LNCaP clone FGC (cell line): ENCODE results near the gene PAK4.
A peak's percentile ranks its signal among the peaks of the same experiment; 100 is the strongest.

Source experiments
- DNase-seq: peaks from one replicate; pipeline ENCODE4 v3.0.0-alpha.2; 2011; ENCODE audit warnings: low read depth
- H3K4me3 ChIP-seq: 2 replicates; pipeline ENCODE4 v1.5.1; 2011; ENCODE audit warnings: mild to moderate bottlenecking, low read depth, low read length, control low read depth
- CTCF ChIP-seq: IDR thresholded peaks from 2 replicates; pipeline ENCODE4 v1.5.1; 2012; ENCODE audit warnings: mild to moderate bottlenecking; ENCODE audit not compliant: control insufficient read depth, insufficient read depth; ENCODE audit errors: extremely low read depth

The PAK4 gene

DNA sequence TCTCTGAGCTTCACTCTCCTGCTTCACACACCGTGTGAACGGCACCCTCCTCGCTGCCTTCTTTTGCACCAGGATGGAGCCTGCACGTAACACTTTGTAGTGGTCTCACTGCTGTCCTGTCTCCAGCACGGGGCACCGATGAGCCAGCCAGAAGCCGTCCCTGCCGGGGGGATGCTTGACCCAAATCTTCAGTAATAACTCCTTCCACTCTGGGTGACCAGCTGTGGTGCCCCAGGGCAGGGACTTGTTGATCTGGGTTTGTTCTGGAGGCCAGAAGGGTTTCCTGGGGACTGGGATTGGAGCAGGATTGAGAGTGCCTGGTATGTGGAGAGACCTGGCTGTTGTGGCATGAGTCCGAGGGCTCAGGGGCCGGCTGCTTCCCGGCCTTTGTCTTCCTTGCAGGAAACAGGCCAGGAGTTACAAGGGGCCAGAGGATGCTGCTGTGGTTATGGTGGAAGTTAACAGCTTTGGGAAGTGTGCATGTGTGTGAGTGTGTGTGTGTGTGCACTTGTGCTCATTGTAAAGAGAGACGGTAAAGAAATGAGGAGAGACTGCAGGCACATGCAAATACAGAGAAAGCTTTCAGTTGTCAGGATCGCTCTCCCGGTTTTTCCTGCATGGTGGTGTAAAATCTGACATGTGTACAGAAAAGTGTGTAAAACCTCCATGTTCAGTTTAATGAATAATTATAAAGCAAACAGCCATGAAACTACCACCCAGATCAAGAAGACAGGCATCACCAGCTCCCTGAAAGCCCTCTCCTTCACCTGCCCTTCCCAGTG, 18.9 kb downstream of the PAK4 start:
- H3K4me3 ChIP-seq, result peak overlapping the region; percentile 19; the same call in 1 of the 2 replicates
- TF ChIP-seq CTCF, result no peak
- DNase-seq, result no peak

GRCh38 chr19:39145180-39145953, 19.8 kb downstream of the PAK4 start:
- DNase-seq, result no peak
- TF ChIP-seq CTCF, result no peak

GRCh38 chr19:39146091-39146490, 20.5 kb downstream of the PAK4 start:
- H3K4me3 ChIP-seq, result no peak overlapping the region
- TF ChIP-seq CTCF, result no peak
- DNase-seq, result no peak

More at GRCh38 chr19:39145180-39145953, 19.8 kb downstream of the PAK4 start:
- peak overlapping the region; percentile 5; the same call in 1 of the 2 replicates for H3K4me3 ChIP-seq

DNA sequence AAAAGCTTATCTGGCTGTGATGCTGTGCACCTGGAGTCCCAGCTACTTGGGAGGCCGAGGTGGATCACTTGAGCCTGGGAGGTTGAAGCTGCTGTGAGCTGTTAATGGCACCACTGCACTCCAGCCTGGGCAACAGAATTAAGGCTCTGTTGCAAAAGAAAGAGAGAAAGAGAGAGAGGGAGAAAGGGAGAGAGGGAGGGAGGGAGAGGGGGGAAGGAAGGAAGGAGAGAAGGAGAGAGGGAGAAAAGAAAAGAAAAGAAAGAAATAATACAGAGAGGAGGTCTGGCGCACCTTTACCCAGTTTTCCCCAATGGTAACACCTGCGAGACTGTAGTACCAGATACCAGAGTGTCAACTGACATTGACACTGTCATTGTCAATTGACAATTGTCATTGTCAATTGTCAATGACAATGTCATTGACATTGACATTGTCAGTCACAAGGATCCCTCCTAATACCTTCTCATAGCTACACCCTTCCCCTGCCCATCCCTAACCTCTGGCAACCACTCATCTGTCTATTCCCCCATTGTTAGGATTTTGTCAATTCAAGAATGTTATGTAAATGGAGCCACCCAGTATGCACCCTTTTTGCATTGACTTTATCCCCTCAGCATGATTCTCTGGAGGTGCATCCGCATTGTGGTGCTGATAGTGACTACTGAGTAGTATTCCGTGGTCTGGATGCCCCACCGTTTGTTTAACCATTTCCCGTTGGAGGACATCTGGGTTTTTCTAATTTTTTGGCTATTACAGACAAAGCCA, 21.3 kb downstream of the PAK4 start:
- DNase-seq, result no peak
- H3K4me3 ChIP-seq, result no peak overlapping the region
- no peak for TF ChIP-seq CTCF

DNA sequence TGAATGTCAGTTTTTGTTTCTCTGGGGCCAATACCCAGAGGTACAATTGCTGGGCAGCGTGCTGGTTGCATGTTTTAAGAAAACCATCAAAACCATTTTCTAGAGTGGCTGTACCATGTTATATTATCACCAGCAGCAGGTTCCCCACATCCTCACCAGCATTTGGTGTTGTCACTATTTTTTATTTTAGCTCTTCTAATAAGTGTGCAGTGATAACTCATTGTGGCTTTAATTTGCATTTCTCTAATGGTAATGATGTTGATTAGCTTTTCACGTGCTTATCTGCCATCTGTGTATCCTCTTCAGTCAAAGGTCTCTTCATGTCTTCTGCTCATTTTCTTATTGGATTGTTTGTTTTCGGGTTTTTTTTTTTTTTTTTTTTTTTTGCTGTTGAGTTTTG, 21.9 kb downstream of the PAK4 start:
- no peak for TF ChIP-seq CTCF
- DNase-seq, result no peak
- H3K4me3 ChIP-seq, result no peak overlapping the region

GRCh38 chr19:39148939-39149529, 23.4 kb downstream of the PAK4 start:
- DNase-seq, result no peak
- no peak for TF ChIP-seq CTCF
- no peak overlapping the region for H3K4me3 ChIP-seq
